CD4-positive, alpha-beta T cell treated with Interleukin-17A for 1 hour (primary cell): ENCODE data around the gene TP53BP2.
"Not testable (repeated sequence)": the region's sequence is repeated elsewhere in the genome, so short reads cannot be mapped to it uniquely, and the experiment has no call there.

Experiments
- DNase-seq: peaks from one replicate; pipeline ENCODE4 v3.0.0-alpha.2; 2020

TP53BP2 gene

GRCh38 chr1:223845810-223846682, at the start of gene TP53BP2:
TSS of gene TP53BP2 (minus strand) at chr1:223845947. CDS start at chr1:223845680, 267 bp downstream.
- DNase-seq: peak; percentile 90

GRCh38 chr1:223890494-223890893, 44.7 kb upstream of the TP53BP2 start:
- not testable (repeated sequence) for DNase-seq

GRCh38 chr1:223889319-223889718, 43.6 kb upstream of the TP53BP2 start:
- not testable (repeated sequence) for DNase-seq

GRCh38 chr1:223887747-223888418, 42.1 kb upstream of the TP53BP2 start:
- no peak for DNase-seq

GRCh38 chr1:223886516-223886921, 40.8 kb upstream of the TP53BP2 start:
- DNase-seq: no peak

- no peak for DNase-seq
Measured at GRCh38 chr1:223885614-223886013, 39.9 kb upstream of the TP53BP2 start.

GRCh38 chr1:223878598-223879325, 33.0 kb upstream of the TP53BP2 start:
- no peak for DNase-seq

GRCh38 chr1:223877804-223878203, 32.1 kb upstream of the TP53BP2 start:
- DNase-seq: no peak

GRCh38 chr1:223876590-223876989, 30.8 kb upstream of the TP53BP2 start:
- no peak for DNase-seq

GRCh38 chr1:223873044-223873443, 27.3 kb upstream of the TP53BP2 start:
- no peak for DNase-seq

- DNase-seq: no peak
Measured at GRCh38 chr1:223872308-223872901, 26.7 kb upstream of the TP53BP2 start.

- peak; percentile 9 for DNase-seq
Measured at GRCh38 chr1:223870617-223871574, 25.1 kb upstream of the TP53BP2 start.

GRCh38 chr1:223864599-223865368, 19.0 kb upstream of the TP53BP2 start:
- DNase-seq: not testable (repeated sequence)

- DNase-seq: no peak
Measured at GRCh38 chr1:223864084-223864483, 18.3 kb upstream of the TP53BP2 start.

GRCh38 chr1:223861904-223862303, 16.2 kb upstream of the TP53BP2 start:
- no peak for DNase-seq

- DNase-seq: no peak
Measured at GRCh38 chr1:223860051-223860622, 14.4 kb upstream of the TP53BP2 start.

- DNase-seq: no peak
Measured at GRCh38 chr1:223859058-223859457, 13.3 kb upstream of the TP53BP2 start.

GRCh38 chr1:223856386-223856785, 10.6 kb upstream of the TP53BP2 start:
- no peak for DNase-seq

- no peak for DNase-seq
Measured at GRCh38 chr1:223853748-223854147, 8.0 kb upstream of the TP53BP2 start.

- DNase-seq: no peak
Measured at GRCh38 chr1:223853275-223853674, 7.5 kb upstream of the TP53BP2 start.

GRCh38 chr1:223852337-223852736, 6.6 kb upstream of the TP53BP2 start:
- no peak for DNase-seq
